Liver (tissue), 9 donors: ENCODE data around the gene USO1. TPM values are rescaled to one million over a fixed set of nuclear protein-coding genes. Genes with fewer than 3 reads are reported as not detected.

ENCODE experiments used
- DNase-seq: peaks from one replicate; pipeline ENCODE4 v3.0.0-alpha.2; 2017; ENCODE audit warnings: low spot score
- H3K27ac ChIP-seq, 2 donors: one replicate each; pipeline ENCODE4 v1.7.0; 2013; ENCODE audit warnings: inconsistent platforms in 2 of 2, low read length in 2 of 2, control low read depth in 1 of 2, low read depth in 1 of 2, mild to moderate bottlenecking in 1 of 2
- H3K27me3 ChIP-seq, 4 donors: one replicate each; pipeline versions ENCODE4 v1.6.1 to v1.7.0; 2013; ENCODE audit warnings: low read length in 3 of 4, inconsistent platforms in 1 of 4, mild to moderate bottlenecking in 1 of 4, moderate library complexity in 1 of 4; ENCODE audit not compliant: control insufficient read depth in 4 of 4, insufficient read depth in 4 of 4
- H3K36me3 ChIP-seq, 4 donors: one replicate each; pipeline versions ENCODE4 v1.6.1 to v1.7.0; 2013; ENCODE audit warnings: low read length in 3 of 4, mild to moderate bottlenecking in 3 of 4, low read depth in 1 of 4, moderate library complexity in 1 of 4; ENCODE audit not compliant: control insufficient read depth in 4 of 4, insufficient read depth in 3 of 4
- H3K4me1 ChIP-seq, 4 donors: one replicate each; pipeline versions ENCODE4 v1.6.1 to v1.7.0; 2013; ENCODE audit warnings: low read length in 3 of 4, mild to moderate bottlenecking in 3 of 4, moderate library complexity in 1 of 4; ENCODE audit not compliant: control insufficient read depth in 4 of 4, insufficient read depth in 4 of 4
- H3K4me3 ChIP-seq, 3 donors: one replicate each; pipeline versions ENCODE4 v1.6.1 to v1.7.0; 2013; ENCODE audit warnings: low read length in 3 of 3, control low read depth in 1 of 3, low read depth in 1 of 3, mild to moderate bottlenecking in 1 of 3
- H3K9ac ChIP-seq, 2 donors: one replicate each; pipeline ENCODE4 v1.7.0; 2013; ENCODE audit warnings: low read length in 2 of 2, mild to moderate bottlenecking in 2 of 2, moderate library complexity in 2 of 2, control low read depth in 1 of 2, low read depth in 1 of 2
- H3K9me3 ChIP-seq, 4 donors: one replicate each; pipeline versions ENCODE4 v1.6.1 to v1.7.0; 2013; ENCODE audit warnings: low read length in 3 of 4; ENCODE audit not compliant: control insufficient read depth in 4 of 4
- ATF3 ChIP-seq: IDR thresholded peaks from 2 replicates; pipeline ENCODE4 v1.6.1; 2016; ENCODE audit warnings: antibody characterized with exemption
- CTCF ChIP-seq: fragments of 150-350 bp; IDR thresholded peaks from 2 replicates; pipeline ENCODE4 v1.5.1; 2017; ENCODE audit warnings: improper control_type of control experiment, low read depth, low read length; ENCODE audit not compliant: missing input control
- EGR1 ChIP-seq, 2 donors: IDR thresholded peaks; 2 replicates each; pipeline ENCODE4 v1.6.1; 2016 to 2018; ENCODE audit warnings: antibody characterized with exemption in 2 of 2, low read depth in 2 of 2
- FOXA1 ChIP-seq: IDR thresholded peaks from 2 replicates; pipeline ENCODE4 v1.6.1; 2016; ENCODE audit warnings: antibody characterized with exemption
- FOXA2 ChIP-seq: IDR thresholded peaks from 2 replicates; pipeline ENCODE4 v1.6.1; 2016; ENCODE audit warnings: antibody characterized with exemption
- GABPA ChIP-seq, 2 donors: IDR thresholded peaks in 1 of 2; conservative IDR thresholded peaks in 1 of 2; 2 replicates each; pipeline ENCODE4 v1.6.1; 2016; ENCODE audit warnings: antibody characterized with exemption in 2 of 2, mild to moderate bottlenecking in 1 of 2, moderate library complexity in 1 of 2
- HNF4A ChIP-seq, 2 donors: conservative IDR thresholded peaks; 2 replicates each; pipeline ENCODE4 v1.6.1; 2016; ENCODE audit warnings: antibody characterized with exemption in 2 of 2, mild to moderate bottlenecking in 2 of 2
- HNF4G ChIP-seq: IDR thresholded peaks from 2 replicates; pipeline ENCODE4 v1.6.1; 2016; ENCODE audit warnings: antibody characterized with exemption
- JUND ChIP-seq, 2 donors: IDR thresholded peaks; 2 replicates each; pipeline ENCODE4 v1.6.1; 2016; ENCODE audit warnings: antibody characterized with exemption in 2 of 2
- MAX ChIP-seq: IDR thresholded peaks from 2 replicates; pipeline ENCODE4 v1.6.1; 2016; ENCODE audit warnings: antibody characterized with exemption
- NR2F2 ChIP-seq: IDR thresholded peaks from 2 replicates; pipeline ENCODE4 v1.6.1; 2016; ENCODE audit warnings: antibody characterized with exemption
- RAD21 ChIP-seq, 2 donors: IDR thresholded peaks; 2 replicates each; pipeline ENCODE4 v1.6.1; 2016; ENCODE audit warnings: antibody characterized with exemption in 2 of 2, mild to moderate bottlenecking in 2 of 2
- REST ChIP-seq: IDR thresholded peaks from 2 replicates; pipeline ENCODE4 v1.6.1; 2016; ENCODE audit warnings: antibody characterized with exemption, mild to moderate bottlenecking
- SP1 ChIP-seq: IDR thresholded peaks from 2 replicates; pipeline ENCODE4 v1.6.1; 2018; ENCODE audit warnings: antibody characterized with exemption, mild to moderate bottlenecking
- TAF1 ChIP-seq: conservative IDR thresholded peaks from 2 replicates; pipeline ENCODE4 v1.6.1; 2016; ENCODE audit warnings: antibody characterized with exemption, mild to moderate bottlenecking
- YY1 ChIP-seq: IDR thresholded peaks from 2 replicates; pipeline ENCODE4 v1.6.1; 2016; ENCODE audit warnings: antibody characterized with exemption, mild to moderate bottlenecking
- ZBTB33 ChIP-seq: IDR thresholded peaks from 2 replicates; pipeline ENCODE4 v1.6.1; 2016; ENCODE audit warnings: antibody characterized with exemption
- WGBS: extraction: QIAGEN DNeasy Blood & Tissue Kit; methylation state at CpG from one replicate; pipeline ENCODE4 v1.1.7; 2013; 5-methylcytosine and 5-hydroxymethylcytosine counted together
- polyA plus RNA-seq, 2 donors: library from polyadenylated mRNA; stranded (reverse) in 1 of 2; unstranded in 1 of 2; fragments of 200-250 nt in 1 of 2; fragments of >200 nt in 1 of 2; fragmentation: Nextera tagmentation in 1 of 2; extraction: Ambion mirVana in 1 of 2; gene quantifications; one replicate each; pipeline versions ENCODE4 v1.2.1 to v1.2.3, GENCODE V29; 2013 to 2015
- total RNA-seq, 2 donors: library from RNA; depleted of rRNA; stranded (reverse); fragments of >200 nt; gene quantifications; one replicate each; pipeline ENCODE4 v1.2.3, GENCODE V29; 2014
- donor health status: healthy.
- donor health status: healthy.
- donor health status: healthy.
- donor health status: healthy.
- donor health status: healthy.

The USO1 gene
- total and polyA plus RNA-seq, 4 donors, result 18.4 to 77.0 (median 39.5) TPM

- no peak for TF ChIP-seq HNF4G
- TF ChIP-seq GABPA (IDR thresholded peaks at IDR 0.05 in 1 of 2, conservative IDR thresholded peaks at IDR 0.05 in 1 of 2), result no peak
- TF ChIP-seq SP1, result no peak
- TF ChIP-seq HNF4A (conservative IDR thresholded peaks at IDR 0.05), result no peak
- no peak for TF ChIP-seq FOXA1
- no peak for TF ChIP-seq RAD21 (IDR thresholded peaks at IDR 0.05)
- no peak for TF ChIP-seq JUND (IDR thresholded peaks at IDR 0.05)
- no peak for TF ChIP-seq EGR1 (IDR thresholded peaks at IDR 0.05; ENCODE audit: low read depth in 2 of 2)
- TF ChIP-seq FOXA2, result no peak
- no peak for TF ChIP-seq ZBTB33
- TF ChIP-seq ATF3, result no peak
- no peak for TF ChIP-seq MAX
- TF ChIP-seq REST, result no peak
- no peak for TF ChIP-seq TAF1
- Histone ChIP-seq H3K9ac (no peak overlapping the region), H3K4me1 (no peaks in the 10 kb centered on the region), H3K4me3 (no peak overlapping the region), H3K27me3 (no peaks in the 10 kb centered on the region), H3K9me3 (no peaks in the 10 kb centered on the region), H3K36me3 (peaks cover 6 to 77% (median 70%) of the 10 kb centered on the region in 4 donors), H3K27ac (no peak overlapping the region)
- WGBS, result 87% methylated on average over 5 of the region's 5 CpGs
- DNase-seq, result no peak
These were observed 54.9 kb downstream of the USO1 start for GRCh38 chr4:75779105-75779757.

DNA sequence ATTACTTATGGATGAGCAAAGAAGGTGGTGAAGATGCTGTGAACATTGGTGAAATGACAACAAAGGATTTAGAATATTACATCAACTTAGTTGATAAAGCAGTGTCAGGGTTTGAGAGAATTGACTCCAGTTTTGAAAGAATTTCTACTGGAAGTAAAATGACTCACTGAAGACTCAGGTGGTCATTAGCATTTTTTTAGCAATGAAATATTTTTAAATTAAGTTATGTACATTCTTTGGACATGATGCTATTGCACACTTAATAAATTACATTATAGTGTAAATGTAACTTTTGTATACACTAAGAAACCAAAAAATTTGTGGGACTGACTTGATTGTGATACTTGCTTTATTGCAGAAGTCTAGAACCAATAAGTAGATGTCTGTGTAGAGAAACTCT is 56.9 kb downstream of the USO1 start:
- Histone ChIP-seq H3K27ac (no peak overlapping the region), H3K4me3 (no peak overlapping the region), H3K36me3 (peaks cover 4 to 65% (median 52%) of the 10 kb centered on the region in 4 donors), H3K4me1 (no peaks in the 10 kb centered on the region), H3K9me3 (no peaks in the 10 kb centered on the region), H3K27me3 (no peaks in the 10 kb centered on the region), H3K9ac (no peak overlapping the region)
- no peak for TF ChIP-seq GABPA (IDR thresholded peaks at IDR 0.05 in 1 of 2, conservative IDR thresholded peaks at IDR 0.05 in 1 of 2)
- no peak for TF ChIP-seq RAD21 (IDR thresholded peaks at IDR 0.05)
- TF ChIP-seq HNF4G, result no peak
- TF ChIP-seq FOXA2, result no peak
- TF ChIP-seq REST, result no peak
- TF ChIP-seq NR2F2, result no peak
- no peak for TF ChIP-seq YY1
- TF ChIP-seq CTCF, result no peak
- TF ChIP-seq MAX, result no peak
- TF ChIP-seq ZBTB33, result no peak
- no peak for TF ChIP-seq HNF4A (conservative IDR thresholded peaks at IDR 0.05)
- TF ChIP-seq TAF1, result no peak
- DNase-seq, result no peak
